Measurements from ENCODE around the gene RBM14. TPM values are rescaled to one million over a fixed set of nuclear protein-coding genes. Genes with fewer than 3 reads are reported as not detected.

RBM14 gene
- total RNA-seq, 2 experiments from 2014 or later: 239 to 250 TPM

DNA sequence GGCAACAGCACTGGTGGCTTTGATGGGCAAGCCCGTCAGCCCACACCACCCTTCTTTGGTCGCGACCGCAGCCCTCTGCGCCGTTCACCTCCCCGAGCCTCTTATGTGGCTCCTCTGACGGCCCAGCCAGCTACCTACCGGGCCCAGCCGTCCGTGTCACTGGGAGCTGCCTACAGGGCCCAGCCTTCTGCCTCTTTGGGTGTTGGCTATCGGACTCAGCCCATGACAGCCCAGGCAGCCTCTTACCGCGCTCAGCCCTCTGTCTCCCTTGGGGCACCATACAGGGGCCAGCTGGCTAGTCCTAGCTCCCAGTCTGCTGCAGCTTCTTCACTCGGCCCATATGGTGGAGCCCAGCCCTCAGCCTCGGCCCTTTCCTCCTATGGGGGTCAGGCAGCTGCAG lies 8.0 kb downstream of the RBM14 start:
- intact Hi-C loops (cut with DNase I, micrococcal nuclease): no loop called here

GRCh38 chr11:66625041-66625751 lies 8.8 kb downstream of the RBM14 start:
- H3K27me3 ChIP-seq (ENCODE audit: control insufficient read depth in 1 of 2, insufficient read depth in 2 of 2, low read length in 2 of 2): no peaks in the 10 kb centered on the region
- intact Hi-C loops (cut with DNase I, micrococcal nuclease): no loop called here
- Mint-ChIP-seq H3K27ac (no peak overlapping the region), H3K27me3 (no peaks in the 10 kb centered on the region), H3K9me3 (no peaks in the 10 kb centered on the region), H3K36me3 (ENCODE audit: low read depth) (peaks cover 91% of the 10 kb centered on the region), H3K4me1 (ENCODE audit: low read depth) (peaks cover 84% of the 10 kb centered on the region), H3K4me3 (no peak overlapping the region)
- POLR2A ChIA-PET: interaction anchor here (0.8 to 16.0 kb wide), 3 partner anchors 9 to 52 kb away, joined by 4 to 511 read pairs (median 6); partner anchors contain the start of genes RBM14, RBM4 and RBM4B
- peaks cover 79% of the 10 kb centered on the region for H3K4me1 ChIP-seq (ENCODE audit: insufficient read depth, low read length)
- ATAC-seq (ENCODE audit: poor library complexity): no peak
- no peak for DNase-seq
- H3K36me3 ChIP-seq (ENCODE audit: insufficient read depth, low read length): peaks cover 92% of the 10 kb centered on the region
- TF ChIP-seq, protein P1, sequence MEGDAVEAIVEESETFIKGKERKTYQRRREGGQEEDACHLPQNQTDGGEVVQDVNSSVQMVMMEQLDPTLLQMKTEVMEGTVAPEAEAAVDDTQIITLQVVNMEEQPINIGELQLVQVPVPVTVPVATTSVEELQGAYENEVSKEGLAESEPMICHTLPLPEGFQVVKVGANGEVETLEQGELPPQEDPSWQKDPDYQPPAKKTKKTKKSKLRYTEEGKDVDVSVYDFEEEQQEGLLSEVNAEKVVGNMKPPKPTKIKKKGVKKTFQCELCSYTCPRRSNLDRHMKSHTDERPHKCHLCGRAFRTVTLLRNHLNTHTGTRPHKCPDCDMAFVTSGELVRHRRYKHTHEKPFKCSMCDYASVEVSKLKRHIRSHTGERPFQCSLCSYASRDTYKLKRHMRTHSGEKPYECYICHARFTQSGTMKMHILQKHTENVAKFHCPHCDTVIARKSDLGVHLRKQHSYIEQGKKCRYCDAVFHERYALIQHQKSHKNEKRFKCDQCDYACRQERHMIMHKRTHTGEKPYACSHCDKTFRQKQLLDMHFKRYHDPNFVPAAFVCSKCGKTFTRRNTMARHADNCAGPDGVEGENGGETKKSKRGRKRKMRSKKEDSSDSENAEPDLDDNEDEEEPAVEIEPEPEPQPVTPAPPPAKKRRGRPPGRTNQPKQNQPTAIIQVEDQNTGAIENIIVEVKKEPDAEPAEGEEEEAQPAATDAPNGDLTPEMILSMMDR (IDR thresholded peaks at IDR 0.05): no peak
- CTCF ChIA-PET: no interaction called here
- no peak overlapping the region for H3K4me3 ChIP-seq (ENCODE audit: low read length)
- H3K9me3 ChIP-seq (ENCODE audit: control insufficient read depth in 1 of 2, insufficient read depth in 1 of 2, low read length in 2 of 2): no peaks in the 10 kb centered on the region
- H3K27ac ChIP-seq (ENCODE audit: low read depth in 1 of 2, low read length in 2 of 2): no peak overlapping the region

More for the DNA sequence above, 8.0 kb downstream of the RBM14 start:
- no peak for ATAC-seq (ENCODE audit: poor library complexity)
- no peak overlapping the region for H3K4me3 ChIP-seq (ENCODE audit: low read length)
- no peaks in the 10 kb centered on the region for H3K27me3 Mint-ChIP-seq
- no peak overlapping the region for H3K27ac Mint-ChIP-seq
- H3K9me3 ChIP-seq (ENCODE audit: control insufficient read depth in 1 of 2, insufficient read depth in 1 of 2, low read length in 2 of 2): no peaks in the 10 kb centered on the region
- H3K4me1 ChIP-seq (ENCODE audit: insufficient read depth, low read length): peaks cover 86% of the 10 kb centered on the region
- H3K36me3 Mint-ChIP-seq (ENCODE audit: low read depth): peaks cover 89% of the 10 kb centered on the region
- no peak overlapping the region for H3K4me3 Mint-ChIP-seq
- TF ChIP-seq, protein P1 (IDR thresholded peaks at IDR 0.05): no peak
- POLR2A ChIA-PET: interaction anchor here (0.8 to 16.0 kb wide), 3 partner anchors 8 to 53 kb away, joined by 4 to 511 read pairs (median 6); partner anchors contain the start of genes RBM14, RBM4 and RBM4B
- H3K9me3 Mint-ChIP-seq: no peaks in the 10 kb centered on the region
- H3K27ac ChIP-seq (ENCODE audit: low read depth in 1 of 2, low read length in 2 of 2): no peak overlapping the region
- peaks cover 83% of the 10 kb centered on the region for H3K4me1 Mint-ChIP-seq (ENCODE audit: low read depth)
- H3K27me3 ChIP-seq (ENCODE audit: control insufficient read depth in 1 of 2, insufficient read depth in 2 of 2, low read length in 2 of 2): no peaks in the 10 kb centered on the region
- H3K36me3 ChIP-seq (ENCODE audit: insufficient read depth, low read length): peaks cover 89% of the 10 kb centered on the region
- CTCF ChIA-PET: no interaction called here
- no peak for DNase-seq

- H3K9me3 Mint-ChIP-seq: no peaks in the 10 kb centered on the region
- H3K27me3 Mint-ChIP-seq: no peaks in the 10 kb centered on the region
- H3K36me3 Mint-ChIP-seq (ENCODE audit: low read depth): peaks cover 96% of the 10 kb centered on the region
- no peak for ATAC-seq (ENCODE audit: poor library complexity)
- H3K27ac Mint-ChIP-seq: no peak overlapping the region
- ChIA-PET CTCF (no interaction called here), POLR2A (interaction anchor here (16.0 kb wide), 1 partner anchor 14 kb away, joined by 511 read pairs; the partner anchor contains the start of gene RBM4)
- peaks cover 73% of the 10 kb centered on the region for H3K4me1 ChIP-seq (ENCODE audit: insufficient read depth, low read length)
- H3K4me3 ChIP-seq (ENCODE audit: low read length): no peak overlapping the region
- H3K27me3 ChIP-seq (ENCODE audit: control insufficient read depth in 1 of 2, insufficient read depth in 2 of 2, low read length in 2 of 2): no peaks in the 10 kb centered on the region
- intact Hi-C loops (cut with DNase I, micrococcal nuclease): no loop called here
- DNase-seq: no peak
- H3K27ac ChIP-seq (ENCODE audit: low read depth in 1 of 2, low read length in 2 of 2): no peak overlapping the region
- peaks cover 81% of the 10 kb centered on the region for H3K4me1 Mint-ChIP-seq (ENCODE audit: low read depth)
- H3K4me3 Mint-ChIP-seq: no peak overlapping the region
- H3K36me3 ChIP-seq (ENCODE audit: insufficient read depth, low read length): peaks cover 95% of the 10 kb centered on the region
- H3K9me3 ChIP-seq (ENCODE audit: control insufficient read depth in 1 of 2, insufficient read depth in 1 of 2, low read length in 2 of 2): no peaks in the 10 kb centered on the region
- TF ChIP-seq, protein P1 (IDR thresholded peaks at IDR 0.05): no peak
These were observed 9.3 kb downstream of the RBM14 start for GRCh38 chr11:66625752-66626149.

All from CD4-positive, alpha-beta T cell (primary cell).